A673 (cell line): ENCODE results near the gene SYNGR2.

ENCODE experiments used
- EZH2 ChIP-seq: fragments of 200-600 bp; sonication (generic); IDR thresholded peaks from 2 replicates; pipeline ENCODE4 v1.6.1; 2017; ENCODE audit warnings: borderline replicate concordance, low read depth, mild to moderate bottlenecking, mixed read lengths, antibody characterized with exemption, low read length; ENCODE audit not compliant: poor library complexity, severe bottlenecking
- TF ChIP-seq, protein P1 (sequence below): fragments of 300-800, 200-600 bp; sonication (generic); conservative IDR thresholded peaks from 2 replicates; pipeline ENCODE4 v1.5.1; 2017; ENCODE audit warnings: low read depth, mild to moderate bottlenecking, antibody characterized with exemption, low read length, moderate library complexity, mixed read lengths

GRCh38 chr17:78146471-78146869 is 21.9 kb upstream of the SYNGR2 start:
- TF ChIP-seq, protein P1, sequence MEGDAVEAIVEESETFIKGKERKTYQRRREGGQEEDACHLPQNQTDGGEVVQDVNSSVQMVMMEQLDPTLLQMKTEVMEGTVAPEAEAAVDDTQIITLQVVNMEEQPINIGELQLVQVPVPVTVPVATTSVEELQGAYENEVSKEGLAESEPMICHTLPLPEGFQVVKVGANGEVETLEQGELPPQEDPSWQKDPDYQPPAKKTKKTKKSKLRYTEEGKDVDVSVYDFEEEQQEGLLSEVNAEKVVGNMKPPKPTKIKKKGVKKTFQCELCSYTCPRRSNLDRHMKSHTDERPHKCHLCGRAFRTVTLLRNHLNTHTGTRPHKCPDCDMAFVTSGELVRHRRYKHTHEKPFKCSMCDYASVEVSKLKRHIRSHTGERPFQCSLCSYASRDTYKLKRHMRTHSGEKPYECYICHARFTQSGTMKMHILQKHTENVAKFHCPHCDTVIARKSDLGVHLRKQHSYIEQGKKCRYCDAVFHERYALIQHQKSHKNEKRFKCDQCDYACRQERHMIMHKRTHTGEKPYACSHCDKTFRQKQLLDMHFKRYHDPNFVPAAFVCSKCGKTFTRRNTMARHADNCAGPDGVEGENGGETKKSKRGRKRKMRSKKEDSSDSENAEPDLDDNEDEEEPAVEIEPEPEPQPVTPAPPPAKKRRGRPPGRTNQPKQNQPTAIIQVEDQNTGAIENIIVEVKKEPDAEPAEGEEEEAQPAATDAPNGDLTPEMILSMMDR, result no peak
- no peak for TF ChIP-seq EZH2
